NCI-H748 (cell line): ENCODE results near the gene ZIC1.

Source experiments
- DNase-seq: peaks from one replicate; lab custom pipeline; 2025; ENCODE audit not compliant: unreplicated experiment; lab: John Stamatoyannopoulos, UW

The ZIC1 gene

DNA sequence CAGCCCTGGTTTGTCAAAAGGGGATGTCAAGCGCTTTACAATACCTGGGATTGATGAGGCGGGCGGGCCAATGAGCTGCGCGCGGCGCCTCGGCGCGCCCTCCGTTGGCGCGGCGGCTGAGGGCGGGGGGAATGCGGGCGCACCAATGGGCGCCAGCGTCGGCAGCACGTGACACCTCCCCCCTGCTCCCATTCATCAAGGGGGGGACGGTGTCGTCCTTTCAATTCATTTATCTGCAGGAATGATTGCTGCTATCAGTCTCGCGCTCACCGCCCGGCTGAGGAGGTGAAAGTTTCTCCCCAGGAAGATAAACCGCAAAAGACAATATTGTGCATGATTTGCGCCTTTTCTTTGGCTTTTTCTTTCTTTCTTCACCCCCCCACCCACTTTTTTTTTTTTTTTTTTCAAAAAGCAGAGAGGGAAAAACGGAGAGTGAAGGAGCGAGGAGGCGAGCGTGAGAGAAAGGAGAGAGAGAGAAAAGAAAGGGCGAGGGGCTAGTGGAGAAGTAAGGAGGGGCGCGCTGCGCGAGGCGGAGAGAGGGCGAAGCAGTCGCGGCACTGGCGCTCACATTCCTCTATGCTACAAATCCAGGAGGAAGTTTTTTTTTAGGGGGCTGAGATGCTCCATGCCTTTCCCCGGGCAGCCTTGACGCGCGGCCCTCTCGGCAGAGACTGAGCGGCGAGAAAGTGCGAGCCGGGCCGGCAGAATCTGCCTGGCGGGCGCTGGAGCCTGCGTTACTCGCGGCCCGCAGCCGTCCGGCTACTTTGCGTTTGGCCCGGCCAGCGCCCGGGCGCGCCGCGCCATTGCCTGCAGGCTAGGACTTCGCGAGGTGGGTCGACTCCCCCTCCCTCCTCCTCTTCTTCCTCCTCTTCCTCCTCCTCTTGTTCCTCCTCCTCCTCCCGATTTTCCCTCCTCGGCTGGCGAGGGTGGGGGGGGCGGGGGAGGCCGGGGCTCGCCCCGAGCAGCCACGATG is at the start of gene ZIC1:
Gene ZIC1, plus strand, starts transcription at position 223 of the 973 bp plus-strand sequence. Its CDS starts 748 bp downstream, at position 971.
- DNase-seq = no peak

DNA sequence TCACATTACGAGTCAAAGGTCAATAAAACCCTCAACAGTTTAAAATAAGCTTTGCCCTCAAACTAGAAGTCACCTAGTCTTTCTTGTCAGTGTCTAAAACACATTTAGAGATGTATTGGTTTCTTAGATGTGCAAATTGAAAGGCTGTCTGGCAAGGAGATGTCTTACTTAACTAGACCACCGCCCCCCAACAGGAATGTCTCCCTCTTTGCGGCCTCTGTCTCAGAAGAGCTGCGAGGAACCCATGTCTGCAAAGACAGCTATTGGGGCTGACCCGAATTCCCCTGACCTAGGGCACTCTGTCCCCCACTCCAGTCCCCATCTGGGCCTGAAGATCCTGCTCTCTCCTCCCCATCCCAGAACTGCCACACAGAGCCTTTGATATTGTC is 49.1 kb upstream of the ZIC1 start:
- DNase-seq = no peak

DNA sequence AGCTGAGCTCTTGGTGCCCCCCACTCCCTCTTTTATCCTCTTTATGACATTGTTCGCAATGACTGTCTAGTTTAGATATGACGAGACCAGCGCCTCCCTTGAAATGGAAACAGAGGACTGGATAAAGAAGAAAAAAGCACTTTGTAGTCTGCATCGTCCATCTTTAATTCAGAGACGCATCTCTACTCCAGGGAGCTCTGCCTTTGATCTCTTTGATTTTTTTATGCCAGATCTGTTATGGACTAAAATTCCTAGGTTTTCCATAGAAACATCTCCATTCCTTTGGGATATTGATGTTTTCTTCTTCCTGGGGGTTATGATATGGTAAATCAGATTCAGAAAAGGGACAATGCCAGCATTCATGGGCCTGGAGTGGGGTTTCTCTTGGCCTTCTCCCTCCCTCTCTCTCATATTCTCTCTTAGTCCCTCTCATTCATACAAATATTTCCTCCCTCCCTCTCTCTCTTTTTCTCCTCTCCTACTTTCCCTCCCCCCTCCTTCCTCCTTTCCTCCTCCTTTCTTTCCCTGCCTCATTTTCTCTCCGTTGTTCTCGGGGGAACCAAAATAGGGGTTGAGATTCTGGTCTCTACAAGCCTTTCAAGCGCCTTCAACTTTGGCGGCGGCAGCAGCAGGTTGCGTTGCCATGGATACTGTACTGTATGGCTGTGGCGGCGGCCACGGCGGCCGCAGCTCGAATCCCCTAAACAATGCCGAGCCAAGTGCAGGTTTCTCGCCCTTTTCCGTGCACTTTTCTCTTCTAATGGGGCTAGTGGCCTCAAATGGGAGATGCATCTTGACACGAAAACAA is 48.3 kb upstream of the ZIC1 start:
- DNase-seq = peak; percentile 85

DNA sequence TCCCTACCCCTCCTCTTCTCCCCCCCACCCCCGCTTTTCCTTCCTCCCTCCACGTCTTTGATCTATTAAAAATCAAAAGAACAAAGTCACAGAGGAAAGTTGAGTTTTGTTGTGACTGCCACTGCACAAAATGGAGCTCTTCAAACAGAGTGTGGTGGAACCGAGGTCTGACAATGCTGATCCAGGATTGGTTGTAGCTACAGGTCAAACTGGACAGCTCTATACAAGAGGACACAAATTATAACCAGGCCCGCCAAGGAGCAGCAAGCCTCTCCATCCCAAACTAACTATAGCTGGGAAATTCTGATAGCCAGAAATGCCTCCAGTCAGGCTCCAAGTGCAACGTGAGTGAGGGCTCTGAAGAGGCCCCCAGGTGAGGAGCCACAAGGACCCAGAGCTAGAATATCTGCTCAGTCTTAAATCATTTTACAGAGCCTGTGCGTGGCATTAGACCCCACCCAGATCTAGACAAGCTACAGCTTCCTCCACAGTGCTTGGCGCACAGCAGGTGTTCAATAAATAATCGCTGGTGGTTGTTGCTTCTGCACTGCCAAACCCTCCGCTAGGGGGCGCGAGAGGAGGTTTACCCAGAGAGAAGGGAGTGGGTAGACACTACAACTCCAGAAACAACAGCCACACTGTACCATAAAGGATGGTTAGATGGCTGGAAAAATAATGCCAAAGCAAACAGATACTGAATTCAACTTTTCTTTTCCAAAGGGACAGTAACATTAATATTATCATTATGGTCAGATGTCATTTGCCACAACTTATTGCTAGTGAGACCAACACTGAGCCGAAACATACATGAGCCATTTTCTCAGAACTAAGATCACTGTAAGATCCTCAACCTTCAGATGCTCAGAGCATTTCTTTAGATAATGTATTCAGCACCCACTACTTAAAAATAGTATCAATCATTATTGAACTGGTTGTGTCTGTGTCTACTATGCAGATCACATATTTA is 47.4 kb upstream of the ZIC1 start:
- peak; percentile 82 for DNase-seq

DNA sequence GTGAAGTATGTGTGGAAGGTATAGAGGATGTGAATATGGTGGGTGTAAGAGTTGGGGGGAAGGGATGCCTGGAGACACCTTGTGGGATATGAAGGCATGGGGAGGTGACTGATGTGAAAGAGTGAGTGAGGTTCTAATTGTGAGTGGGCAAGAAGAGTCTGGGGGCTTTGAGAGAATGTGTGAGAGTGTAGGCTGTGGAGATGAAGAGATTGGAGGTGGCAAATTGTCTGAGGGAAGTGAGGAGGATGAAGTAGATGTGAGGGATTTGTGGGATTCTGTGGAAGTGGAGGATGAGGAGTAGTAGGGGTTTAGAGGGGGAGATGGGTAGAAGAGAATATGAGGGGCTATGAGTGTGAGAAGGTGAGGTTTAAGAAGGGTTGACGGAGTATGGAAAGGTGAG is 44.4 kb upstream of the ZIC1 start:
- DNase-seq = no peak

DNA sequence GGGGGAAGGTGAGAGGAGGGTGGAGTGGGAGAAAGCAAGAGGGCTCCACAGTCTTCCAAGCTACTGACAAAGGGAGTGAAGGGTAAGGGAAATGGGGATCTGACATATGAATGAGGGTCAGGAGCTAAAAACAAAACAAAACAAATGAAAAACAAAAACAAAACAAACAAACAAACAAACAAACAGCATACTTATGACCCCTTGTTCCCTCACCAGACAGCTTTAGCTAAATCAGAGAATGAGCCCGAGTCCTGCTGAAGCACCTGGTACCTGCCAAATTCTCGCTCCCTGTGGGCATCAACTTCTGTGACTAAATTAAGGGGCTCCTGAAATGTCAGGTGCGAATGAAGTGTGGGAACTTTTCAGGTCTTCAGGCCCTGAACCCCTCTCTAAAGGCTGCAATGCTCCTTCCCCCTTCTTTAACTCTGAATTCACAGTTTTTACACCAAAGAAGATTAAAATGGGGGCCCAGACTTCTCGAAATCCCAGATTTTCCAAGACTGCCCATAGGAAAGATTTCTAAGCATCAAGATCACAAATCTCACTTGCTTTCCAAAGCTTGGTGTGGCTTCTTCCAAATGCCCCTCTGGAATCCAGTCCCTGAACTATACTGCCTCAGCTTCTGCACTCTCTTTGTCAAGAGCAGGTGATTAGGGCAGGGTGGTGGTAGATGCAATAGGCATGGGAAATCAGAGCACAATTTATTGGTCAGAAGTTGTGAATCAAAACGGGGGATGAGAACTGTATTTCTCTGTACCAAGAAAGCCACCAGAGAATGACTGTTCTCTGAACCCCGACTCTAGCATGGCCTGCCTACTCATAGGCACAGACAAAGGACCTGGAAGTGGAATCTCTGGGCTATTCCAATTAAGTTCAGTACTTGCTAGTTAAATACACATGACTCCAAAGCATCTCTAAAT is 43.7 kb upstream of the ZIC1 start:
- no peak for DNase-seq

DNA sequence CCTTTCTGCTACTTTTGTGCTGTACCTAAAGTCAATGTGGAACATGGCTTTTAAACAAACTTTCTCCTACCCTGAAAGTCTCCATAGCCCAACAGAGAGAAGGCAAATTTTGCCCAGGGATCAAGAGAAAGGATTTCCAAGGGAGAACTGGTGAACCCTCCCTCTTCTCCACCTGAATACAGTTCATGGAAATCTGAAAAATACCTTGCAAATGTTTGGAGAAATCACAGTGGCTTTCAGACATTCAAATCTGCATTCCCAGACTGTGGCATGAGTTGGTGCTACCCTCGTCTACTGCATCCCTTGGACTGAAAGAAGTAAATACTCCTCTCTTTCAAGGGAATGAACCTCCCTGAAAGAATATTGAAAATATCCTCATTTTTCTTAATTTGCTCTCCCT is 41.5 kb upstream of the ZIC1 start:
- no peak for DNase-seq

DNA sequence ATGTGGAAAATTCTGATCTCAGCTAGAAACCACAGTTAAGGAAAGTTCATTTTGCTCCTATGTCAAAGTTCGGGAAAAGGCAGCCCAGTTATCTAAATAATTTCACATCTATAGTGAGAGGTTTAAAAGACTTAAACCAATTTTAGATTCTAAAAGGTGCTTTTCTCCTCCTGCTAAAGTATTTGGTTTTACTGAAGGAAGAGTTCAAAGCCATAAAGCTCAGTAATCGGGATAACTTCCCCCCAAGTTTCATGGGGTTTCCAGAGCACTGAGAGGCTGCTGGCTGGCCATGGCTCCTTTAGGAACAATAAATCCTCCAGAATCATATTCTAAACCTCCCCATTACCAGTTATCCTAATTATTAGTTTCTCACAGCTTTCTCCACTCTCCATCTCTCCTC is 41.0 kb upstream of the ZIC1 start:
- no peak for DNase-seq

DNA sequence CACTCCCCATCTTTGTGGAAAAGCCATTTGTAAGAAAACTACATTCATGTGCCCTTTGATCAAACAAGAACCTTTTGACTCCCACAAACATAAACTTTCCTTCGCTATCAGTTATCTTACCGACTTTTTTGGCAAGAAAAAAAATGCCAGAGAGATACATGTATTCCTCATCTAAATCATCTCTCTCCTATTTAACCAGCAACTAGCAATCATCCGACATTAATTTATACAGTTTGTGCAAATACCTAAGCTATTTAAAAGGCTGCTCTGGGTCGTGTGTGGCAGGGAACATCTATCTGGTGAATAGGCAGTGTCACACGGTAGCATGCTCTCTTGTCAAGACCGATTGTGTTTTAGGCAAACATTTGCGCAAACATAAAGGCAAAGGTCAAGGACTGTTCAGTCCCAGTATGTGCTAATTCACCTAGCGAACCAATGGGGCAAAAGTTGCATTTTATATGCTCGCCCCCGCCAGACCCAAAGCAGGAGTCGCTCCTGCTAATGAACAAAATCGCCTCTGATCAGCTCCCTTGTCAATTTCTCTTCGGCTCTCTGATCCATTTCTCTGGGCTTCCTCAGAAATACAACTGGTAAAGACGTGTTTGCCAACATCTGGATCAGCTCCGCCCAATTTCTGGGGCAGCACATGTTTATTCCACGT is 40.5 kb upstream of the ZIC1 start:
- peak; percentile 57 for DNase-seq

DNA sequence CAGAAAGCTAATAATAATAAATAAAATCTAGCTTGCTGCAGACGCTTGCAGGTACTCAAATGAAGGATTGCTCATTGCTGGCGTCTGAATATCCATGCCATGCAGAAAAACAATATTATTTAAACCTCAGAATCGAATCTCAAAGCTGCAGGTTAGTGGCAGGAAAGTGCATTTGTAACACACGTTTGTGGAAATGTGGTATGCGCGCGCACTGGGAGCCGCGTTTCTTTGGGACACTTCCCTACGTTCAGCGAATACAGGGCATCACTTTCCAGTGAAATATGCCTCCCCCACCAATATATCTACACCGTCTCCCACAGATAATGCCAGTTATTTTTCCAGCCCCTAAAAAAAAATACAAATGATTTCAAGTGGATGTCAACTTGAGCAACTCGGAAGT is 39.9 kb upstream of the ZIC1 start:
- no peak for DNase-seq

DNA sequence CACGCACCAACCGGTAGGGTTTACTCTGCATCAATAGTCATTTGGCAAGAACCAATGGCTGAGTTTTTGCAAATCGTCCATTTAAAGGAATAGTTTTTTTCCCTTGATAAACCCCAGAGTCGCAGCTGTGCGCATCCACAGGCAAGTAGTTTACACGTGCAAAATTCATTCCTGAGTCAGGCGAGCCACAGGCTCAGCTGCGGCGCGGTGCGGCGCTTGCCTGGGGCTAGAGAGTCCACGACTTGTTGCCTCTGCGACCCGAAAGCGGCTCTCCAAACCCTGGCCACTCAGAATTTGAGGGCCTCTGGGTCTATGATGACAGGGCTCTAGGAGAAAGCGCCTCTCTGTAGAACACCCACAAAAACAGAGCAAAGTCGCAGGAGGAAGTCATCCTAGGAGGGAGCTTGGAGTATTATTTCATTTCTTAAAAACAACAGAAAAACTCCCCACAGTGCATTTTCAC is 39.5 kb upstream of the ZIC1 start:
- no peak for DNase-seq

DNA sequence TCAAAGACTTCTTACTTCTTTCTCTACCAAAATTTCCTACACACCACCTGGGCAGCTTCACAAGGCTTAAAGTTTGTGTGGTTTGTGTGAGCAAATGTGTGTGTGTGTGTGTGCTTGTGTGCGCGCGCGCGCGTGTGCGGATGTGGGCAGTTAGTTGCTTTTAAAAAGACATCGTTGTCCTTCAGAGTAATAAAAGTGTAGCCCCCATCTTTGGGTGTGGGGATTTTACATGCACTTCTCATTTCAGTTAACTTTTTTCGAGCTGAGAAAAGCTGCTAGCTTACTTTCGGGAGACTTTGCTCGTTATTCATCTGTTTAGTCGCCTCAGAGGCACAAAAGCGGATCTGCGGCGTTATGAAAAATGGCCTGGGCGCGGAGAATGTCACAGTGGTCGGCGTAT is 38.8 kb upstream of the ZIC1 start:
- no peak for DNase-seq

DNA sequence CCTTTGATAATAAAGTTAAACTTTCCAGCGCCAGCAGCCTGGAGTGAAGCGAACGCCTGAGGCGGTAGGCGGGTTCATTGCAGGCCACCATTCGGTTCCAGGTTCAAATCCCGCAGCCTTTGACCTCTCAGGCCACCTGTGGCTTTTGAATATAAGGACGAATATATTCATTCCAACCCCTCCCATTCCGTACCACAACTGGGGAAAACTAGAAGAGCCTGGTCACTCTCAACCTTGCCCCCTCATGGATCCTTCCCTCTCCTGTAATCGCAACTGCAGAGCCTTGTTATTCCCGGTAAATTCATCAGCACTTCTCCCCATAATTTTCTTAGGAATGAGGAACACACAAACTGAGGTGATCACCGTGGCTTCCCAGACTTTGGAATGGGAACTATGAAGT is 38.0 kb upstream of the ZIC1 start:
- DNase-seq = no peak

DNA sequence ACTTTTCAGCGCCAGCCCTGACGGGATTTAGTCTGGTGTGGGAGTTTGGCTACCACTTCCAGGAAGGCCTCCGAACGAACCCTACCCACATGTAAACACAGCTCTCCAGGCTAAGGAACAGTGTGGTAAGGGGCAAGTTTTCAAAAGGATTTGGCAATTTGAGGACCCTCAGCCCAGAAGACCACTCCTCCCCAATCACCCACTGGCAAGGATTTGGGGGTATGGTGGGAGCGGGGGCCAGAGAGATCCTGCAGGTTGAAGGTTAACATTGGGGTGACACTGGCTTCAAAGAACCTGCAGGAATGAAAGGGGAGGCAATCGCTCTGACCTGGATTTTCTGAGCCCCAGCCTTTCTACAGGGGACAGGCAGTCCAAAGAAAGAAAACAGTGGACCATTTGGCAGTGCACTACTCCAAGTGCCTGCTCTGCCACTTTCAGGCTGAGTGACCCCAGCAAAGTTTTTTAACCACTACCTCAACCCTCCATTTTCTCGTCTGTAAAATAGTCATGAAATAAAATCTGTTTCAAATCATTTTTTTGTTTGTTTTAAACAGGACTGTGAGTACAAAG is 37.3 kb upstream of the ZIC1 start:
- no peak for DNase-seq

DNA sequence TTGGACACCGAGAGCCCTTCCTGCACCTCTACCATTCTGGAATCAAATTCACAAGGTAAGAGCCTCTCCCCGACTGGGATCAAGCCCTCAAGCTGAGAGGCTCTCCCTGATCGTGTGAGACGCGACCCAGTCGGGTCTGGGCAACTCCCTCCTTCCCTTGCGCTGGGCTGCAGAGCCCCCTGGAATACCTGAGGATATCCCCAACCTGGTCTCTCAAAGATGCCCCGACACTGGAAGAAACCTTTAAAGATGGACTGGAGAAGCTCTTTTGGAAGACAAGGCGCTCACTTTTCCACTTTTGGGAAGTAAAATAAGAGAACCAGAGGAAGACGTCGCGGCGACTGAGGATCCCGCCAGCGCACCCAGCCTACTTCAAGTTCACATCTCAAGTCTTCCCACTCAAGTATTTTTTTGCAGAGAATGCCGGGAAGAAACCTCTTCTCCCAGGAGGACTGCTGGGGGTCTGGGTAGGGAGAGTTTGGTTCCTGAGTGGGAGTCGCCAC is 36.6 kb upstream of the ZIC1 start:
- DNase-seq = no peak

DNA sequence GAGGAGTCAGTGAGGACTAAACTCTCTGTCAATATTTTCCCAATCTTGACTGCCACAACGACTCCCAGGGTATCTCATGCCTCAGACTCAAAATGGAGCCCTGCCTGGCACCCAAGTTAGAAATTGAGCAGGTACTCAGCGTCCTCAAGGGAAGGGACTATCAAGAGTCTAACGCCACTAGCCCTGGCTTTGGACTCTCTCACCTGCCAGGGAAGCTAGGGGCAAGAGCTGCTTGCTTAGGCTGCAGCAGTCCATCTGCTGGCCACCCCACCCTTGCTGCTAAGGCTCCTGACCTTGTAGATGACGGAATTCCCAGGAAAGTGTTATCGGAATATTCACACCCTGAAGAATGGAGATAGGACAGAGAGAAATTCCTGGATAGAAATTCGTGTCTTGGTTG is 35.9 kb upstream of the ZIC1 start:
- no peak for DNase-seq

DNA sequence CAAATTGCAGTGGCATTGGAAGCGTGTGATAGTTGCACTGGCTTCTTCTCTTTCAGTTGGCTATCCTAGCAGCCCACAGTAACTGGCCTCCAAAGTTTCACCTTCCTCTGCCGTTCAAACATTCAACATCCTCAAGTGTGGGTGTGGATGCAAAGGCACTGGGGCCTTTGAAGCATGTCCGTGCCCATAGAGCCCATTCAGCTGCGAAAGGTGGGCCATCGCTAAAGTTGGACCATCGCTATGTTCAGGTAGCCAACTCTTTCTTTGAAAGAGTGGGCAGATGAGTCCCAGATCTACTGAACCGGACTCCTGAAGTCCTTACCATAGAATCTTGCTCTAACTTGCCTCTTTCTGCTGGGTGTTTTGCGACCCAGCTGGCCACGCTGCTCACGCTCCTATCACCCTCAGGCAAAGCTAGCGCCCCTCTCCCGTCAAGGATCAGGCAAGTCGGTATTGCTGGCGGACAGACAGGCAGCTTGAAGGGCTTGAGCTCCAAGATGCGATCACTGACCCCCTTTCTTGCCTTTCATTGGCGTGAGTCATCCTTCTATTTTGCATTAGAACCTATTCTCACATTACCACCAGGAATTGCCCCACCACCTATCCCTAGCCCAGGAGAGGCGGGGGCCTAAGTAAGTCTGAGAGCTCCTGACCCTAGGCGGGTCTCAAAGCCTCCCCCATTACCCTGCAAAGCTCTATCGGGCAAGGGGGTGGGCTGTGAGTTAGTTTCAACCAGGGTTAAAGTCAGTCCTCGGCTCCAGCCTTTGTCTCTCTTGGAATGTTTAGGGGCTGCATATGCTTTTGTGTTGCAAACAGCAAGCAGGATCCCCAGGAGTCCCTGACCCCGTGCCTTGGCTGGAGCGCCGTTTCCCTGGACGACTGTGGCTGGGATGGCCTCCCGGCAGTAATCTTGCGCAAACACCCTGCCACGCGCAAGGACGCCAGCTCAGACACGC is 31.5 kb upstream of the ZIC1 start:
- DNase-seq = no peak

DNA sequence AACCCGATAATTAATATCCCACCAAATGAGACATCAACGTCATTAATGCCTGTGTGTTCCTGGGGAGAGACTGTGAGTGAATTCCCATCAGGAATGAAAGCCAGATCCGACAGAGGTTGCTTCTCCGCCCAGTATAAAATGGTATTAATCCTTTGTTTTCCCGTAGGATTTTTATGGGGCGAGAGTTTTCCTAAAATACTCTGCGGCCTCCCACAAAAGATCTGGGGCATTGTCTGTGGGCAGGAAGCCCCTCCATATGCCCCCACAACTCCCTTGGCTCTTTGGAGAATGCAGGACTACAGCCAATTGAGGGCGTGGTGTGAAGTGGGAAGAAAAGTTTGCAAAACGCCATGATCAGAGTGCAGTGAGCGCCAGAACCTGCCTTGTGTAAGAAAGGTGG is 29.5 kb upstream of the ZIC1 start:
- no peak for DNase-seq
